Caki2 (cell line): ENCODE measurements around the gene MVP. TPM values are rescaled to one million over a fixed set of nuclear protein-coding genes. Genes with fewer than 3 reads are reported as not detected.
"Not testable (repeated sequence)": the region's sequence is repeated elsewhere in the genome, so short reads cannot be mapped to it uniquely, and the experiment has no call there.

Source experiments
- DNase-seq: peaks from one replicate; pipeline ENCODE4 v3.0.0-alpha.2; 2015; ENCODE audit warnings: low read depth
- in situ Hi-C: cut with HindIII; loops from 2 replicates; pipeline ENCODE4 v1.10.0; 2016; ENCODE audit warnings: low sequenced_read_pairs, low pct_unique_long_range_greater_than_20kb, mixed read lengths
- total RNA-seq: library from RNA; depleted of rRNA; stranded (reverse); fragments of >200 nt; shearing (Covaris generic); gene quantifications from 2 replicates; pipeline ENCODE4 v1.2.3, GENCODE V29; 2014; ENCODE audit warnings: low replicate concordance; rRNA removed

Gene MVP
- total RNA-seq, 1 experiment from 2014 or later, result 291 TPM

- in situ Hi-C loops, DNase-seq: not testable (repeated sequence)
These were observed 69.1 kb downstream of the MVP start for GRCh38 chr16:29889372-29889771.

- in situ Hi-C loops, result no loop called here
- no peak for DNase-seq
These were observed 71.5 kb downstream of the MVP start for GRCh38 chr16:29891525-29892457.

DNA sequence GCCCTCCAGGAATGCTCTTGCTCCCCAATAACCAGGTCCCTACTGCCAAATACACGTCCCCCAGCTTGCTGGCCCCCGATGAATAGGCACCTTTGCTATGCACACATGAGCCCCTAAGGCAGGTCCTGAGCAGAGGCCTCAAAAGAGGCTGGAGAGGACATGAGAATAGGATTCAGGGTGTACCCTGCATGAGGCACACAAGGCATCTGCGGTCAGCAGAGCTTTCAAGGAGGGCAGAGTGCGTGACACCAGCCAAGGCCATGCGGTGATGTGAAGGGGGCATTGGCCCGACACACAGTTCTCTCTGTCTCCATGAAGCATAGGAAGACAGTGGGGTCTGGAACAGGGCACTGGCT is 72.2 kb downstream of the MVP start:
- DNase-seq, result no peak
- in situ Hi-C loops, result no loop called here

GRCh38 chr16:29893553-29893952 is 73.3 kb downstream of the MVP start:
- DNase-seq, result no peak
- in situ Hi-C loops, result no loop called here

GRCh38 chr16:29894352-29894751 is 74.1 kb downstream of the MVP start:
- in situ Hi-C loops, result no loop called here
- DNase-seq, result no peak

DNA sequence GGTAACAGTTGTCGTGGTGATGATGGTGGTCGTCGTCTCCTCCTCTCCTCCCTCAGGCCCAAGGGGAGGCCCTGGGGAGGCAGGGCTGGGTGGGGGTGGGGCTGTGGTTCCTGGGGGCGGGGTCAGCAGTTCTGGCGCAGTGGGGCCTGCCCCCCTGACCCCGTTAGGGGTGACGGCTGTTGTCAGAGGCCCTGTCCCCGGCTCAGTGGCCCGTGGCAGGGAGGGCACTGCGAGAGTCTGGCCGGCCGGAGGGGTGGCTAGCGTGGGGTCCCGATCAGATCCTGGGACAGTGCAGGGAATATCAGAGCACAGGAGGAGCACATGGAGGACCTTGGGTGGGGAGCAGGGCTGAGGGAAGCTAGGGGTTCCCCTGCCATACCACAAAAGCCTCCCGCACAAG is 76.6 kb downstream of the MVP start:
- DNase-seq, result no peak
- in situ Hi-C loops, result no loop called here

- in situ Hi-C loops, result no loop called here
- no peak for DNase-seq
These were observed 77.1 kb downstream of the MVP start for GRCh38 chr16:29897333-29897732.

Other genes with a start within 250 kb of the MVP start
- gene SPN, start 157.2 kb upstream of the MVP start, total RNA-seq, result not detected in 2 replicates
- gene QPRT, start 141.3 kb upstream of the MVP start, total RNA-seq, result 57.5 and 101 TPM in 2 replicates
- not detected in 2 replicates for gene C16orf54, start 74.5 kb upstream of the MVP start, total RNA-seq
- not detected in 2 replicates for gene ZG16, start 42.2 kb upstream of the MVP start, total RNA-seq
- gene KIF22, start 29.7 kb upstream of the MVP start, total RNA-seq, result 168 and 188 TPM in 2 replicates
- gene MAZ, start 13.9 kb upstream of the MVP start, total RNA-seq, result 339 and 403 TPM in 2 replicates
- gene PRRT2, start 8.3 kb upstream of the MVP start, total RNA-seq, result not detected in 2 replicates
- 117 and 122 TPM in 2 replicates for gene PAGR1, start 4.3 kb upstream of the MVP start, total RNA-seq
- gene CDIPT, start 42.8 kb downstream of the MVP start, total RNA-seq, result 92.6 and 130 TPM in 2 replicates
- 50.1 and 68.9 TPM in 2 replicates for gene SEZ6L2, start 79.1 kb downstream of the MVP start, total RNA-seq
- gene ASPHD1, start 80.0 kb downstream of the MVP start, total RNA-seq, result 53.6 and 71.5 TPM in 2 replicates
- gene KCTD13, start 105.8 kb downstream of the MVP start, total RNA-seq, result 9.8 and 29.1 TPM in 2 replicates
- 129 and 252 TPM in 2 replicates for gene TMEM219, start 141.6 kb downstream of the MVP start, total RNA-seq
- gene TAOK2, start 153.4 kb downstream of the MVP start, total RNA-seq, result 57.0 and 75.8 TPM in 2 replicates
- gene HIRIP3, start 175.2 kb downstream of the MVP start, total RNA-seq, result 8.2 and 21.6 TPM in 2 replicates
- 131 and 229 TPM in 2 replicates for gene INO80E, start 175.8 kb downstream of the MVP start, total RNA-seq
- gene DOC2A, start 190.6 kb downstream of the MVP start, total RNA-seq, result 1.2 and 1.7 TPM in 2 replicates
- not detected in 2 replicates for gene C16orf92, start 202.7 kb downstream of the MVP start, total RNA-seq
- 1.4 and 3.4 TPM in 2 replicates for gene TLCD3B, start 210.8 kb downstream of the MVP start, total RNA-seq
- 1,849 and 1,917 TPM in 2 replicates for gene ALDOA, start 245.3 kb downstream of the MVP start, total RNA-seq